ENCODE measurements around the gene AKNA.

AKNA gene

DNA sequence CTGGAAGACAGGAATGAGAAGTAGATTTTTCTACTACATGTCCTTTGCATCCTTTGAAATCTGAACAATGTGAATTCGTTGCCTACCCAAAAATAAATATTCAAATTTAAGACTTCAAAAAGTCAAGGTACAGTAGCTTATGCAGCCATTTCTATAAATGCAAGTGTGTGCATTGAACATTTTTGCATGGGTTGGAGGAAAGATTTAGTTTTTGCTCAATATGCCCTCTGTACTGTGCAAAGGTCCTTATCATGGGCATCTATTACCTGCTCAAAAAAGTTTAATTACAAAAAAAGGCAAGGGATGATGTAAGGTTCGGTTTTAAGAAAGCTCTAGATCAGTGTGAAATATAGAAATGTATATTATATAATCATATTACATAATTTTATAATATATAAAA, 22.6 kb downstream of the AKNA start:
- Histone ChIP-seq H3K4me3 (ENCODE audit: low read depth, low read length) (no peak overlapping the region), H3K27me3 (no peaks in the 10 kb centered on the region), H3K36me3 (no peaks in the 10 kb centered on the region), H3K4me1 (no peaks in the 10 kb centered on the region; the same call in 1 of the 2 replicates), H3K9me3 (no peaks in the 10 kb centered on the region)
- TF ChIP-seq, protein P1, sequence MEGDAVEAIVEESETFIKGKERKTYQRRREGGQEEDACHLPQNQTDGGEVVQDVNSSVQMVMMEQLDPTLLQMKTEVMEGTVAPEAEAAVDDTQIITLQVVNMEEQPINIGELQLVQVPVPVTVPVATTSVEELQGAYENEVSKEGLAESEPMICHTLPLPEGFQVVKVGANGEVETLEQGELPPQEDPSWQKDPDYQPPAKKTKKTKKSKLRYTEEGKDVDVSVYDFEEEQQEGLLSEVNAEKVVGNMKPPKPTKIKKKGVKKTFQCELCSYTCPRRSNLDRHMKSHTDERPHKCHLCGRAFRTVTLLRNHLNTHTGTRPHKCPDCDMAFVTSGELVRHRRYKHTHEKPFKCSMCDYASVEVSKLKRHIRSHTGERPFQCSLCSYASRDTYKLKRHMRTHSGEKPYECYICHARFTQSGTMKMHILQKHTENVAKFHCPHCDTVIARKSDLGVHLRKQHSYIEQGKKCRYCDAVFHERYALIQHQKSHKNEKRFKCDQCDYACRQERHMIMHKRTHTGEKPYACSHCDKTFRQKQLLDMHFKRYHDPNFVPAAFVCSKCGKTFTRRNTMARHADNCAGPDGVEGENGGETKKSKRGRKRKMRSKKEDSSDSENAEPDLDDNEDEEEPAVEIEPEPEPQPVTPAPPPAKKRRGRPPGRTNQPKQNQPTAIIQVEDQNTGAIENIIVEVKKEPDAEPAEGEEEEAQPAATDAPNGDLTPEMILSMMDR (IDR thresholded peaks at IDR 0.05; ENCODE audit: low read depth, low read length), result no peak
- DNase-seq, result no peak

- no peaks in the 10 kb centered on the region for H3K36me3 ChIP-seq
- H3K9me3 ChIP-seq, result no peaks in the 10 kb centered on the region
- H3K27me3 ChIP-seq, result no peaks in the 10 kb centered on the region
- no peak for DNase-seq
- no peak overlapping the region for H3K4me3 ChIP-seq (ENCODE audit: low read depth, low read length)
- TF ChIP-seq, protein P1 (IDR thresholded peaks at IDR 0.05; ENCODE audit: low read depth, low read length), result no peak
- no peaks in the 10 kb centered on the region; the same call in 1 of the 2 replicates for H3K4me1 ChIP-seq
Measured at GRCh38 chr9:114364134-114365041, 23.4 kb downstream of the AKNA start.

GRCh38 chr9:114363424-114363823, 24.4 kb downstream of the AKNA start:
- no peaks in the 10 kb centered on the region for H3K27me3 ChIP-seq
- no peaks in the 10 kb centered on the region; the same call in 1 of the 2 replicates for H3K4me1 ChIP-seq
- DNase-seq, result no peak
- no peaks in the 10 kb centered on the region for H3K9me3 ChIP-seq
- H3K4me3 ChIP-seq (ENCODE audit: low read depth, low read length), result no peak overlapping the region
- no peaks in the 10 kb centered on the region for H3K36me3 ChIP-seq
- TF ChIP-seq, protein P1 (IDR thresholded peaks at IDR 0.05; ENCODE audit: low read depth, low read length), result no peak

GRCh38 chr9:114362394-114362793, 25.4 kb downstream of the AKNA start:
- Histone ChIP-seq H3K9me3 (no peaks in the 10 kb centered on the region), H3K4me3 (ENCODE audit: low read depth, low read length) (no peak overlapping the region), H3K36me3 (no peaks in the 10 kb centered on the region), H3K4me1 (no peaks in the 10 kb centered on the region), H3K27me3 (no peaks in the 10 kb centered on the region)
- DNase-seq, result no peak
- TF ChIP-seq, protein P1 (IDR thresholded peaks at IDR 0.05; ENCODE audit: low read depth, low read length), result no peak

DNA sequence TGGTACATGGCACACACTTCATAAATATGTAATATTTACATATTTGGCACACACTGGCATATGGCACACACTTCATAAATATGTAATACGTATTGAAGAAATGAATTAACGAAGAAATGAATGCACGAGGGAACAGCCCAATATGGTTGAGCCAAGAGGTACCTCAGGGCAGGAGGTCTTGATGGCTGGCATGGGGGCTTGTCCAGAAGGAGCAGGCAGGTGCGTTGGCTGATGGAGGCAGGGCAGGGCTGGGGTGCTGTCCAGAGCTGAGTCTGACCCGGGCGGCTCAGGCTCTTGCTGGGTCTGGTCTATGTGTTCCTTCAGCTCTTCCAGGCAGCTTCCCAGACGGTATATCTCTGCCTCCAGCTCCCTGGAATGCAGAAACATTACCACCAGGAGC, 26.2 kb downstream of the AKNA start:
- H3K4me1 ChIP-seq, result no peaks in the 10 kb centered on the region
- H3K36me3 ChIP-seq, result no peaks in the 10 kb centered on the region
- no peak for DNase-seq
- TF ChIP-seq, protein P1 (IDR thresholded peaks at IDR 0.05; ENCODE audit: low read depth, low read length), result no peak
- no peak overlapping the region for H3K4me3 ChIP-seq (ENCODE audit: low read depth, low read length)
- H3K9me3 ChIP-seq, result no peaks in the 10 kb centered on the region
- H3K27me3 ChIP-seq, result no peaks in the 10 kb centered on the region

DNA sequence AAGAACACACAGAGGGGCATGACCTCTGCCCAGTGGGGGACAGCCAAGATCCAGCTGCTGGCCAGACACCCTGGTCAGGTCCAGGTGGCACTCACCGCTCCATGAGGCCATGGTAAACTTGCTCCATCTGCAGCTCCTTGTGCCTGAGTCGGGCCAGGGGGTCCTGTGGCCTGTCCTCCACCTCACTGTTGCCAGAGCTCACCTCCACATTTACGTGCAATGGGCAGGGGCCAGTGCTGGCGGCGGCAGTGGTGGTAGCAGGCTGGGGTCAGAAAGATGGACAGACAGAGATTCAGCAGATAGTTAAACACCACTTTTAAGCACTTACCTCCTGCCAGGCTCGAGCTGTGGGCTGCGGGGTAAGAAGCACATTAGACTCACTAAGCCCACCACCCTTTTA, 28.0 kb downstream of the AKNA start:
- TF ChIP-seq, protein P1 (IDR thresholded peaks at IDR 0.05; ENCODE audit: low read depth, low read length), result no peak
- no peaks in the 10 kb centered on the region for H3K36me3 ChIP-seq
- no peaks in the 10 kb centered on the region for H3K27me3 ChIP-seq
- no peaks in the 10 kb centered on the region for H3K4me1 ChIP-seq
- no peak for DNase-seq
- no peaks in the 10 kb centered on the region for H3K9me3 ChIP-seq
- H3K4me3 ChIP-seq (ENCODE audit: low read depth, low read length), result no peak overlapping the region

Data from BE2C (cell line).